H9 (cell line): ENCODE results near the gene DQX1. TPM values are rescaled to one million over a fixed set of nuclear protein-coding genes. Genes with fewer than 3 reads are reported as not detected.

ENCODE experiments used
- DNase-seq: peaks from one replicate; pipeline ENCODE4 v3.0.0-alpha.2; 2017
- H2AFZ ChIP-seq: one replicate; pipeline ENCODE4 v1.6.1; 2013; ENCODE audit warnings: mild to moderate bottlenecking, low read length, control low read depth, moderate library complexity
- H2AK5ac ChIP-seq: 2 replicates; pipeline ENCODE4 v1.6.1; 2013; ENCODE audit warnings: low read length, control low read depth, mixed read lengths; ENCODE audit not compliant: insufficient read length
- H2BK120ac ChIP-seq: one replicate; pipeline ENCODE4 v1.6.1; 2013; ENCODE audit warnings: low read depth, mild to moderate bottlenecking, low read length, control low read depth, inconsistent platforms; ENCODE audit not compliant: poor library complexity, severe bottlenecking
- H2BK12ac ChIP-seq: 2 replicates; pipeline ENCODE4 v1.6.1; 2013; ENCODE audit warnings: low read length, control low read depth, mixed read lengths, low read depth; ENCODE audit not compliant: insufficient read length
- H2BK15ac ChIP-seq: 2 replicates; pipeline ENCODE4 v1.6.1; 2013; ENCODE audit warnings: low read depth, low read length, control low read depth
- H2BK20ac ChIP-seq: one replicate; pipeline ENCODE4 v1.6.1; 2013; ENCODE audit warnings: low read depth, mild to moderate bottlenecking, low read length, control low read depth, inconsistent platforms; ENCODE audit not compliant: poor library complexity, severe bottlenecking
- H2BK5ac ChIP-seq: 2 replicates; pipeline ENCODE4 v1.6.1; 2013; ENCODE audit warnings: low read length, control low read depth, mixed read lengths; ENCODE audit not compliant: insufficient read length
- H3K14ac ChIP-seq: 2 replicates; pipeline ENCODE4 v1.6.1; 2013; ENCODE audit warnings: low read length, control low read depth; ENCODE audit not compliant: insufficient read depth
- H3K18ac ChIP-seq: 2 replicates; pipeline ENCODE4 v1.6.1; 2013; ENCODE audit warnings: low read depth, mild to moderate bottlenecking, mixed read lengths, low read length, control low read depth; ENCODE audit not compliant: insufficient read length
- H3K23ac ChIP-seq: 2 replicates; pipeline ENCODE4 v1.6.1; 2013; ENCODE audit warnings: low read length, control low read depth, mixed read lengths, low read depth; ENCODE audit not compliant: insufficient read length
- H3K23me2 ChIP-seq: 2 replicates; pipeline ENCODE4 v1.6.1; 2013; ENCODE audit warnings: low read depth, mild to moderate bottlenecking, mixed read lengths, low read length, control low read depth; ENCODE audit not compliant: insufficient read length, poor library complexity, severe bottlenecking
- H3K27ac ChIP-seq: 2 replicates; pipeline ENCODE4 v1.5.1; 2013; ENCODE audit warnings: low read length, control low read depth, mixed read lengths, low read depth; ENCODE audit not compliant: insufficient read length
- H3K27me3 ChIP-seq: 2 replicates; pipeline ENCODE4 v1.6.1; 2013; ENCODE audit warnings: low read length, control low read depth, inconsistent platforms; ENCODE audit not compliant: insufficient read depth
- H3K4ac ChIP-seq: 2 replicates; pipeline ENCODE4 v1.6.1; 2013; ENCODE audit warnings: low read depth, mild to moderate bottlenecking, control low read depth, inconsistent platforms, low read length, moderate library complexity
- H3K4me1 ChIP-seq: 2 replicates; pipeline ENCODE4 v1.6.1; 2013; ENCODE audit warnings: low read length, control low read depth, inconsistent platforms; ENCODE audit not compliant: insufficient read depth
- H3K4me2 ChIP-seq: 2 replicates; pipeline ENCODE4 v1.6.1; 2013; ENCODE audit warnings: low read length, control low read depth, mixed read lengths; ENCODE audit not compliant: insufficient read length, insufficient read depth
- H3K56ac ChIP-seq: 2 replicates; pipeline ENCODE4 v1.6.1; 2013; ENCODE audit warnings: low read depth, mild to moderate bottlenecking, mixed read lengths, low read length, control low read depth; ENCODE audit not compliant: insufficient read length
- H3K79me1 ChIP-seq: 2 replicates; pipeline ENCODE4 v1.6.1; 2013; ENCODE audit warnings: low read depth, mild to moderate bottlenecking, moderate library complexity, low read length, control low read depth, inconsistent platforms; ENCODE audit not compliant: insufficient read depth, poor library complexity, severe bottlenecking
- H3K79me2 ChIP-seq: 2 replicates; pipeline ENCODE4 v1.6.1; 2013; ENCODE audit warnings: low read length, control low read depth, inconsistent platforms; ENCODE audit not compliant: insufficient read depth
- H3K9ac ChIP-seq: 2 replicates; pipeline ENCODE4 v1.6.1; 2013; ENCODE audit warnings: low read length, control low read depth, mixed read lengths; ENCODE audit not compliant: insufficient read length; ENCODE audit errors: extremely low read depth
- H3K9me3 ChIP-seq: one replicate; pipeline ENCODE4 v1.6.1; 2013; ENCODE audit warnings: low read depth, low read length, inconsistent platforms; ENCODE audit not compliant: control insufficient read depth
- H3T11ph ChIP-seq: one replicate; pipeline ENCODE4 v1.6.1; 2013; ENCODE audit warnings: mild to moderate bottlenecking, low read length, control low read depth, inconsistent platforms
- H4K20me1 ChIP-seq: one replicate; pipeline ENCODE4 v1.6.1; 2013; ENCODE audit not compliant: control insufficient read depth, insufficient read length, insufficient read depth
- H4K5ac ChIP-seq: 2 replicates; pipeline ENCODE4 v1.6.1; 2013; ENCODE audit warnings: low read depth, mild to moderate bottlenecking, mixed read lengths, low read length, control low read depth; ENCODE audit not compliant: insufficient read length
- H4K8ac ChIP-seq: replicated peaks from 2 replicates; pipeline ENCODE4 v1.6.1; 2013; ENCODE audit warnings: low read length, control low read depth, mixed read lengths, low read depth; ENCODE audit not compliant: insufficient read length
- H4K91ac ChIP-seq: 2 replicates; pipeline ENCODE4 v1.6.1; 2013; ENCODE audit warnings: low read depth, mild to moderate bottlenecking, moderate library complexity, mixed read lengths, low read length, control low read depth; ENCODE audit not compliant: insufficient read length
- H3K27ac Mint-ChIP-seq, 3 experiments: 2 replicates in 2 of 3; 3 replicates in 1 of 3; pipeline ENCODE4 v1.8.0; 2020 to 2021; ENCODE audit warnings: mixed read lengths in 3 of 3, mild to moderate bottlenecking in 1 of 3, moderate library complexity in 1 of 3
- H3K27me3 Mint-ChIP-seq: 2 replicates; pipeline ENCODE4 v1.8.0; 2021; ENCODE audit warnings: low read depth, mild to moderate bottlenecking, moderate library complexity, mixed read lengths
- H3K36me3 Mint-ChIP-seq, 3 experiments: 2 replicates in 2 of 3; 3 replicates in 1 of 3; pipeline ENCODE4 v1.8.0; 2020 to 2021; ENCODE audit warnings: low read depth in 3 of 3, mixed read lengths in 3 of 3; ENCODE audit not compliant: insufficient read depth in 1 of 3
- H3K4me1 Mint-ChIP-seq, 2 experiments: 2 replicates each; pipeline ENCODE4 v1.8.0; 2020; ENCODE audit warnings: mixed read lengths in 2 of 2
- H3K4me3 Mint-ChIP-seq, 2 experiments: 2 replicates in 1 of 2; 3 replicates in 1 of 2; pipeline ENCODE4 v1.8.0; 2020 to 2021; ENCODE audit warnings: mild to moderate bottlenecking in 2 of 2, mixed read lengths in 2 of 2, moderate library complexity in 1 of 2
- H3K9me3 Mint-ChIP-seq, 2 experiments: 2 replicates in 1 of 2; 3 replicates in 1 of 2; pipeline ENCODE4 v1.8.0; 2020; ENCODE audit warnings: mild to moderate bottlenecking in 2 of 2, mixed read lengths in 2 of 2, moderate library complexity in 1 of 2
- WGBS: extraction: QIAGEN DNeasy Blood & Tissue Kit; methylation state at CpG from one replicate; pipeline ENCODE4 v1.1.7; 2013; ENCODE audit warnings: missing lambda C conversion rate, low lambda C conversion rate, mixed read lengths; ENCODE audit not compliant: insufficient read length; ENCODE audit errors: extremely low coverage; 5-methylcytosine and 5-hydroxymethylcytosine counted together
- total RNA-seq: library from RNA; stranded (reverse); gene quantifications from 2 replicates; pipeline ENCODE4 v1.2.1, GENCODE V29; 2021
- TF ChIP-seq, protein P1 (sequence below): fragments of 200-600 bp; sonication (generic); conservative IDR thresholded peaks from 3 replicates; pipeline ENCODE4 v1.8.0; 2021; ENCODE audit warnings: antibody characterized with exemption, mild to moderate bottlenecking

Gene DQX1
- total RNA-seq, 1 experiment from 2014 or later, result 0.98 TPM

DNA sequence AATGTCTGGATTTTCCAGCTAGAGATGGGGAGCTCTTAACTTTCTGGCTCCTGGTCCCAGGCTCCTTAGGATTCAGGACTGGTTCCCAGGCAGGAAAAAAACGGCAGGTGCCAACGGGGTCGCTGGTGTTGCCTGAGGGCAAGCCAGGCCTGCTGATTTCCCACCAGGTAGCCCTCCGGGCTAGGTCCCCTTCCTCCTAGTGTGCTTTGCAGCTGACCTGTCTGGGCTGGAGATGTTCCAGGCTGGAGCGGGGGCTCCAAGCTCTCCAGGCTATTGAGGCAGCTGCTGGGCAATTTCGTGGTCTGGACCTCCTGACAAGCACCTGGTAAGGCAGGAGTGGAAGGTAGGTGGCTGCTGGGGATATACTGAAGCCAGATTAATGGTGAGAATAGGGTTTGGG is 51.5 kb downstream of the DQX1 start:
- peaks cover 11 to 12% of the 10 kb centered on the region in 2 experiments for H3K4me1 Mint-ChIP-seq
- DNase-seq, result no peak

More for the DNA sequence above, 51.5 kb downstream of the DQX1 start:
- Histone ChIP-seq H2BK5ac (no peak overlapping the region), H2AFZ (no peak overlapping the region), H3K4me1 (no peaks in the 10 kb centered on the region), H3K79me2 (no peaks in the 10 kb centered on the region), H3K27me3 (no peaks in the 10 kb centered on the region), H3K27ac (no peak overlapping the region), H2BK15ac (no peak overlapping the region), H2BK20ac (no peak overlapping the region), H3K9me3 (no peaks in the 10 kb centered on the region), H3K18ac (no peak overlapping the region), H3K23ac (no peak overlapping the region), H3K79me1 (no peaks in the 10 kb centered on the region), H3T11ph (no peak overlapping the region), H2AK5ac (no peak overlapping the region), H2BK12ac (no peak overlapping the region), H4K91ac (no peak overlapping the region), H2BK120ac (no peak overlapping the region), H4K20me1 (no peaks in the 10 kb centered on the region), H3K56ac (no peak overlapping the region), H3K14ac (no peak overlapping the region), H3K9ac (no peak overlapping the region), H3K4me2 (no peak overlapping the region), H4K5ac (no peak overlapping the region), H4K8ac (no peak overlapping the region), H3K4ac (no peak overlapping the region), H3K23me2 (peaks cover 8% of the 10 kb centered on the region)
- Mint-ChIP-seq H3K36me3 (peaks cover 13 to 31% (median 23%) of the 10 kb centered on the region in 3 experiments), H3K9me3 (no peaks in the 10 kb centered on the region; a peak in 1 of 5 replicates), H3K27me3 (peaks cover 3% of the 10 kb centered on the region), H3K4me3 (peak overlapping the region in 1 of 2 experiments; percentile 23; a peak in 1 of 5 replicates), H3K27ac (no peak overlapping the region)
- TF ChIP-seq, protein P1, sequence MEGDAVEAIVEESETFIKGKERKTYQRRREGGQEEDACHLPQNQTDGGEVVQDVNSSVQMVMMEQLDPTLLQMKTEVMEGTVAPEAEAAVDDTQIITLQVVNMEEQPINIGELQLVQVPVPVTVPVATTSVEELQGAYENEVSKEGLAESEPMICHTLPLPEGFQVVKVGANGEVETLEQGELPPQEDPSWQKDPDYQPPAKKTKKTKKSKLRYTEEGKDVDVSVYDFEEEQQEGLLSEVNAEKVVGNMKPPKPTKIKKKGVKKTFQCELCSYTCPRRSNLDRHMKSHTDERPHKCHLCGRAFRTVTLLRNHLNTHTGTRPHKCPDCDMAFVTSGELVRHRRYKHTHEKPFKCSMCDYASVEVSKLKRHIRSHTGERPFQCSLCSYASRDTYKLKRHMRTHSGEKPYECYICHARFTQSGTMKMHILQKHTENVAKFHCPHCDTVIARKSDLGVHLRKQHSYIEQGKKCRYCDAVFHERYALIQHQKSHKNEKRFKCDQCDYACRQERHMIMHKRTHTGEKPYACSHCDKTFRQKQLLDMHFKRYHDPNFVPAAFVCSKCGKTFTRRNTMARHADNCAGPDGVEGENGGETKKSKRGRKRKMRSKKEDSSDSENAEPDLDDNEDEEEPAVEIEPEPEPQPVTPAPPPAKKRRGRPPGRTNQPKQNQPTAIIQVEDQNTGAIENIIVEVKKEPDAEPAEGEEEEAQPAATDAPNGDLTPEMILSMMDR, result no peak
- WGBS, result no CpG with 5 or more reads among the region's 6 CpGs
